Fibroblast of skin of back (primary cell): ENCODE measurements around the gene ATP6V1G2. TPM values are rescaled to one million over a fixed set of nuclear protein-coding genes. Genes with fewer than 3 reads are reported as not detected.
A peak's percentile ranks its signal among the peaks of the same experiment; 100 is the strongest.
"Not testable (repeated sequence)": the region's sequence is repeated elsewhere in the genome, so short reads cannot be mapped to it uniquely, and the experiment has no call there.

Experiments used
- DNase-seq: peaks from one replicate; pipeline ENCODE4 v3.0.0-alpha.2; 2013
- polyA plus RNA-seq, 2 experiments: library from polyadenylated mRNA; unstranded; fragments of 120-200 nt; gene quantifications; one replicate each; pipeline ENCODE4 v1.2.1, GENCODE V29; 2013; ENCODE audit not compliant: insufficient read length in 2 of 2

ATP6V1G2 gene
- 2.0 TPM for polyA plus RNA-seq (2013, experiment 1 of 2; ENCODE audit: insufficient read length)
- polyA plus RNA-seq (2013, experiment 2 of 2; ENCODE audit: insufficient read length) = 3.0 TPM

DNA sequence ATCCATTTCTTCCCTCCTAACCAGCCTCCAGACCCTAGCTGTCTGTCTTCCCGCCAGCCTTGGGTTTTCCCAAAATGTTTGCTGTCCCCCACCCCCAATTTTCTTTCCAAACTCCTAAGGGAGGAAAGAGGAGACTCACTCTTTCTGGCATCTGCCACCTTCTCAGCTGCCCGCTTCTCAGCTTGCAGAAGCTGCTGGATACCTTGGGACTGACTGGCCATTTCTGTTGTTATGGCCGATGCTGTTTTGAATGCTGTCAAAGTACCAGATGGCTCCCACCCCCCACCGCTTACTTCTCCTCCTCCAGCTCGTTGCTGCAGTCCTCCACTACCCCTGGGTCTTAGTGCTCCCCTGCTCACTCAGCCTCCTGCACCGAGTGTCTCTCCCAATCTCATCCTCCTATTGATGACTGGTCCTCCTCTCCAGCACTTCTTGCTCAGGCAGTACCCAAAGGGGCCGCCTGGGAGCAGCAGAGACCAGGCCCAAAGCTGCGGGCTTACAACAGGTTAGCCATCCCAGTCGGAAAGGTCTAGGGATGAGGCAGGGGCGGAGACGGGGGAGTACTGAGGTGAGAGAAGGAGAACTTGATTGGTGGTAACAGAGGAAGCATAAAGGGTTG is at the start of gene ATP6V1G2:
TSS of gene ATP6V1G2 (minus strand) at position 270 of the 619 bp plus-strand sequence. CDS start at position 221, 49 bp downstream.
- DNase-seq = peak; percentile 90

DNA sequence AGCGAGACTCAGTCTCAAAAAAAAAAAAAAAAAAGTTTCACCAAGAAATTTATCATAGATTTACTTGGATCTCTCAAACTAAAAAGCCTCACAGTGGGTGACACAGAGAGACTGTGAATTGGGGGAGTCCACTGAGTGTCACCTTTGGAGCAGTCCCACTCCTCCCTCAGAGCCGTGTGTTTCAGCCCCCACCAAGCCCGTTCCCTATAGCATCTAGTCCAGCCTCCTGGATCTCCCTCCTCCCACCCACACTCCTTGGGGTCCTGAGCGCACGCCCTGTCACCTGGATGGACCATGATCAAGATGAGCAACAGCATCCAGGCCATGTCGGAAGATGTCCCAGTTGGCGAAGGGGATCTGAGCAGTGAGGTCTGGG is 46.0 kb upstream of the ATP6V1G2 start:
- no peak for DNase-seq

DNA sequence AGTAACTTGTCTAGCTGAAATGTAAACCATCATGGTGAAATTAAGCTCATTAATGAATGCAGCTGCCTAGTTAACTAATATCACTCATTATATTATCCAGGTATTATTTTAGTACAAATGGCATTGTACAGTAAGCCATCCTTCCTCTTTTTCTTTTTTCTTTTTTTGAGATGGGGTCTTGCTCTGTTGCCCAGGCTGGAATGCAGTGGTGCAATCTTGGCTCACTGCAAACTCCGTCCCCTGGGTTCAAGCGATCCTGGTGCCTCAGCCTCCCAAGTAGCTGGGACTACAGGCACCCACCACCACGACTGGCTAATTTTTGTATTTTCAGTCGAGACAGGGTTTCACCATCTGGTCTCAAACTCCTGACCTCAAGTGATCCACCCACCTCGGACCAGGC is 44.3 kb upstream of the ATP6V1G2 start:
- DNase-seq = not testable (repeated sequence)

DNA sequence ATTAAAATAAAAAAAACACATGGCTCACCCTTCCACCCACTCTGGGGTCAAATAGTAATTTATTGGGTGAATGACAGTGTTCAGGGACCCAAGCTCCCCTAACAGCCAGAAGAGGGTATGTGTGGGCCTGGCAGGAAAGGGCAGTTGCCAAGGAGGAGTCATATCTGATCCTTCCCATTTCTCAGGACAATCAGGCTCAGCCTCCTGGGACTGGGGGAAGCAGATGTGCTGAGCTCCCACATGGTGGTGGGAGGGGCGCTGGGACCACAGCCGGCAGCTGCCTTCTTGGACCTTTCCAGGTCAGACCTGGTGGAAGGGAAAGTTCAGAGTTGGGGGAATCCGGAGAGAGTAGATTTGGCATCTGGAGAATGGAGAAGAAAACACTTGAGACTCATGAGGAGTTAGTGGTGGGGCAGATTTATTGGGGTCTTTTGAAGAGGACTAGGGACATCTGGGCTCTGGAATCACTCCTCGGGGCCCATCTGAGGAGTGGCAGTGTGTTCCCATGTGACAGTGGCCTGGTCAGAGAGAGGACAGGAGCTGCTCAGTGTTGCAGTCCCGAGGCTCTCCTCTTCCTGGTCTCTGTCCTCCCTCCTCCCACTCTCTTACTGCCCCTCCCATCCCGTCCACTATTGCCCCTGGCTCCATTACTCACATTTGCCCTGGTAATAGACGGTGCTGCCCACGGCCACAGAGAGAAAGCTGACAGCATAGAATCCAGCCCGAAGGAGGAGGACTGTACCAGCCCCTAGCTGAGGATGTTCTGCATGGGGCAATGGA is 42.7 kb upstream of the ATP6V1G2 start:
- DNase-seq = no peak

DNA sequence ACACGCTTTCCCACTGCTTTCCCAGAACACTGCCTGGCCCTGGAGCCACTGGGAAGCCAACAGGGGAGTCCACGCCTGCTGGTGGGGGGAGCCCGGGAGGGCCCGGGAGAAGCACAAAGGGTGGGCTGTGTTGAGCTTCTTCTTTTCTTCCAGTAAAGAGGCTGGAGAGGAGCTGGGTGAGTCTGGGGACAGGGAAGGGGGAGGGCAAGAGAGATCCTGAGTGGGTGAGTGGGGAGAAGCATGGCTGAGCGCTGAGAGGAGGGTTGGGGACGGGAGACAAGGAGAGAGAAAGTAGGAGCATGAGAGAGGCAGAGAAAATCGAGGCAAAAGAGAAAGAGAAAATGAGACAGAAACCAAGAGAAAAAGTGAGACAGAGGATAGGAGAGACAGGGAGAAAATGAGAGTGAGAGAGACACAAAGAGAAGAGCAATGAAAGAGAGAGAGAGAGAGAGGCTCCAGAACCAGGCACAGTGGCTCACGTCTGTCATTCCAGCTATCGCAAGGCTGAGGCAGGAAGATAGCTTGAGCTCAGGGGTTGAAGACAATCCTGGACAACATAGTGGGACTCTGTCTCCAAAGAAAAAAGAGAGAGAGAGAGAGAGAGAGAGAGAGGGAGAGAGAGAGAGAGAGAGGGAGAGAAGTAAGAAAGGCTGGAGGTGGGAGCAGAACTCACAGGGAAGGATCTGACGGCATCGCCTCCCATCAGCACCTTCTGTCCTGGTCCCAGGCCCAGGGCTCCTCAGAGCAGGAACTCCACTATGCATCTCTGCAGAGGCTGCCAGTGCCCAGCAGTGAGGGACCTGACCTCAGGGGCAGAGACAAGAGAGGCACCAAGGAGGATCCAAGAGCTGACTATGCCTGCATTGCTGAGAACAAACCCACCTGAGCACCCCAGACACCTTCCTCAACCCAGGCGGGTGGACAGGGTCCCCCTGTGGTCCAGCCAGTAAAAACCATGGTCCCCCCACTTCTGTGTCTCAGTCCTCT is 41.7 kb upstream of the ATP6V1G2 start:
- DNase-seq = no peak

DNA sequence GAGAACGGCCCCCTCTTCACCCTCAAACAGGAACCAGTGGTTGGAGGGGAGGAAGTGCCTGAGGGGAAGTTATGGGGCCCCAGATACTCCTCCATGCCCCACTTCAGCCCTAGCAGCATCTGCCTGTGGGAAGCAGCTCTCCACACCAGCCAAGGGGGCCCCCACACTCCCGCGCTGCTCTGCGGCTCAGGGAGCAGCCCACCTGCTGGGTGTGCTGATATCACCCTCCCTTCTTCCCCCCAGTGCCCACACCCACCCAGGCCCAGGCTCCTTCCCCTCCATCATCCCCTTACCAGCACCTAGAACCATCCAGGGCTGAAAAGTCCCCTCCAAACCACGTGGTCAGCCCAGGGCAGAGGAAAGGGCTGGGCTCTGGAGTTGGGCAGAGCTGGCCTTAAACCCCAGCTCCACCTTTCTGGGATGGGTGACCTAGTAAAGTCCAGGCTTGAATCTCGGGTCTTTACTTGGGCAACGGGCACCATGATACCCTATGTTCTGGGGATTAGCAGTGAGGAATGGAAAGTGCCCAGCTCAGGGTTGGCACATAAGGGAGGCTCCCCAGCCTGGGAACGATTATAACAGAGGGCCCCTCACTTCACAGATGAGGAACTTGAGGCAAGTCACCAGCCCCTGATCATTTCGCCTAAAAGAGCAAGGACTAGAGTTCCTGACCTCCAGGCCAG is 40.3 kb upstream of the ATP6V1G2 start:
- no peak for DNase-seq

DNA sequence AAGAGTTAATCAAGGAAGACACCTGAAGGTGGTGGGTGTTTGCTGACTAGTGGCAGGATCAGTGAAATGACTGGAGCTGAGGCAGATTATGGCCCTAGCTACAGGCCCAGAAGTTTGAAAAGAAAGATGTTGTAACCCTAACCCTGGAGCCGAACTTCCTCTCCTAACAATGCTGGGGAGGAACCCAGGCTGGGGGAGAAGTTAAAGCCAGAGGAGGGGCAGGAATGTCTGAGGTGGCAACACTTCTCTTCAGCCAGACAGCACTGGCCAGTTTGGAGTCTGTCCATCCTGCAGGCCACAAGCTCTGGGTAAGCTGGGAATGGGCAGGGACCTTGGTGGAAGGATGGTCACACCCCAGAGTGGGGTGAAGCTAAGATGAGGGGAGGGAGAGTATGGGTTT is 39.6 kb upstream of the ATP6V1G2 start, which contains the start of gene LST1:
TSS of gene LST1 (plus strand) at position 270 of the 400 bp plus-strand sequence. CDS start 1,023 bp downstream, outside the sequence.
- no peak for DNase-seq

DNA sequence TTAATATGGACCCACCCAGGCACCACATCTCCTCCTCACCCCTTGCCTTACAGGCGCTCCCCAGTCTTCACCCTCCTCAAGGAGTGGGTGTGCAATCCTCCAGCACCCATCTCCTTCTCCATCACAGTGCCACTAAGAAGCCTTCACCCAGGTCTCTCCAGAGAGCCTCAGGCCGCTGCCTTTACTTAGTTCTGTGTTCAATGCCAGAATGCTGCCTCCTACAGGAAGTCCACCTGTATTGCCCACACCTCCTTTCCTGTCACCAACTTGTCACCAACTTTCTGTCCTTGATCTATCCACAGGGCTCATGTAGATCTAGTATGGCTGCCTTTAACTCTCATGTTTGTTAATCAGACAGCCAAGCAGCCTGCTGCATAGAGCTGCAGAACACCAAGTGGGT is 39.1 kb upstream of the ATP6V1G2 start:
- no peak for DNase-seq

DNA sequence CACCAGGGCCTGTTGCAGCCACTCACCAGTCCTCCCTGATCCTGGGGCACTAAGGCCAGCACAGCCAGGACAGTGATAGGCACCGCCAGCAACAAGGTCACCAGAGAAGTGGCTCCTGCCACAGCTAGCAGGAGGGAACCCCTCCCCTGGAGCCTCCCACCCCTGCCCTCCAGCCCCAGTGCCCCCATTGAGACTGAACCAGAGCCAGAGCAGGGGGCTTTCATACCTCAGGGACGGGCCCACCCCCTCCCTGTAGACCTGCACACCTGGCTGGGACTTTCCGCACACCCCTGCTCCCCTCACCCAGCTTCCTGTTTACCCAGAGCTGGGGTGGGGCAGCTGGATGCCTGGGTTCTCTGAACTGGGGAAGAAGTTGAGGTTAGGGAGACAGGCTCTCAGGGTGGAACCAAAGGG is 35.8 kb upstream of the ATP6V1G2 start, which contains the start of gene LTB:
TSS of gene LTB (minus strand) at position 195 of the 414 bp plus-strand sequence. CDS start at position 188, 7 bp downstream.
- no peak for DNase-seq

DNA sequence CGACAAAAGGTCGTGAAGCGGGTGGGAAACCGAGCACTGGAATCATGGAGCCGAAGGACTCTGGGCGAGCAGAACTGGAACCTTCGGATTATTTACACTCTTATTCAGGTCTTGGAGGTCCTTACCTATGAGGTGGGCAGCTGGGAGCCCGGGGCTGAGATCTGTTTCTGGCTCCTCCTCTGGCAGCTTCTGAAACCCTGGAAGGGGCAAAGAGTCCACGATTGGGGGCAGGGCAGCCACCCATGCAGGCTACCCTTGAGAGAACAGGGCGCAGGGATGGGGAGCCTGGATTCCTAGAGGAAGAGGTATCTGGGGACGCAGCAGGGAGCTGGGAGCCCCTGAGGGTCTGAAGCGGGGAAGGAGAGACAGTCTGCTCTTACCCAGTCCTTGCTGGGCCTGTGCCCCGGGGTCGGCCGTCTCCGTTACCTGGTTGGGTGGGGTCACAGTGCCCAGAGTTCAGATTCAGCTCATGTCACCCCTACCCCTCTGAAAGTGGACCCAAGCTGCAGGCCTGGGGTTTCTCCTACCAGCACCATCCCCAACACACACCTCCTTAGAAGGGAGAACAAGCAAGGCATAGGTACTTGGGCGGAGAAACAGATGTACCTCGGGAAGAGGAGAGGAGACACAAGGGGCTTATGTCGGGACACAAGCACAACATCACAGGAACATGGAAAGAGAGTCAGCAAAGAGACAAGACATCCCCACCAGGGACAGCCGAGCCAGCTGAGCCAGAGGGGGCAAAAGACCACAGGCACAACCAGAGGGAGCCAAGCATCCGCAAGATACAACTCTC is 35.2 kb upstream of the ATP6V1G2 start:
- DNase-seq = no peak

DNA sequence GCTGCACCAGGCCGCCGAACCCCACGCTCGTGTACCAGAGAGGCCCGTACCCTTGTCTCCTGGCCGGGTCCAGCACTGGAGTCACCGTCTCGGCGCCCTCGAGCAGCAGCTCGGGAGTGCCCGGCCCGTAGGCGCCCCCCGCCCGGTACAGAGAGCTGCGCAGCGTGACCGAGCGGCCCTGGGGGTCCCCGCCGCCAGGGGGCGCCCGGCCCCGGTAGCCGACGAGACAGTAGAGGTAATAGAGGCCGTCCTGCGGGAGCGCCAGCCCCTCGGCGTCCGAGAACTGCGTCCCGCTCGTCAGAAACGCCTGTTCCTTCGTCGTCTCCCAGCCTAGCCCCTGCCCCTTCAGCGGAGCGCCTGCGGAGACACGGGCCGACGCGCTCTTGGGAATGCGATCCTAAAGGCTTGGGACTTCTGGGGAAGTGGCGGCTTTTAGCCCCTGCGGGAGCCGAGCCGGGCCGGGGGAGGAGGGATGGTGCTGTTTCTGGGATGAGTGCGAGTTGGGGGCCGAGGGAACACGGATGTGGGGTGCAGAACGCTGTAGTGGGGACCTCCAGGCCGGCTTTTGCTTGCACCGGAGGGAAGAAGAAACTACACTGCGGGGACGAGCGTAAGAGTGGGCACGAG is 34.5 kb upstream of the ATP6V1G2 start:
- DNase-seq = peak; percentile 81

DNA sequence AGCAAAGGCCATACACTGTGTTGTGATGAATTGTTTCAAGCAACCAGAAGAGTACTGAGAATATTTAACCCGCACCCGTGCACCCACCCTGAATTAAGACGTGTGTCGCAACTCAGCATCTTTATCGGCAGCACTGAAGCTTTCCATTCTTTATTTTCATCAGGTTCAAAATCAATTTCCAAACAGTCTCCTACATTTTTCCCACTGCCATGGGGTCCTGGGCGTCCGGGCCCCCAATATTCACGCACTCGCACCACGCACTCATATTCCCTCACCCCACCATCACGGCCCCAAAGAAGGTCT is 34.0 kb upstream of the ATP6V1G2 start:
- no peak for DNase-seq

DNA sequence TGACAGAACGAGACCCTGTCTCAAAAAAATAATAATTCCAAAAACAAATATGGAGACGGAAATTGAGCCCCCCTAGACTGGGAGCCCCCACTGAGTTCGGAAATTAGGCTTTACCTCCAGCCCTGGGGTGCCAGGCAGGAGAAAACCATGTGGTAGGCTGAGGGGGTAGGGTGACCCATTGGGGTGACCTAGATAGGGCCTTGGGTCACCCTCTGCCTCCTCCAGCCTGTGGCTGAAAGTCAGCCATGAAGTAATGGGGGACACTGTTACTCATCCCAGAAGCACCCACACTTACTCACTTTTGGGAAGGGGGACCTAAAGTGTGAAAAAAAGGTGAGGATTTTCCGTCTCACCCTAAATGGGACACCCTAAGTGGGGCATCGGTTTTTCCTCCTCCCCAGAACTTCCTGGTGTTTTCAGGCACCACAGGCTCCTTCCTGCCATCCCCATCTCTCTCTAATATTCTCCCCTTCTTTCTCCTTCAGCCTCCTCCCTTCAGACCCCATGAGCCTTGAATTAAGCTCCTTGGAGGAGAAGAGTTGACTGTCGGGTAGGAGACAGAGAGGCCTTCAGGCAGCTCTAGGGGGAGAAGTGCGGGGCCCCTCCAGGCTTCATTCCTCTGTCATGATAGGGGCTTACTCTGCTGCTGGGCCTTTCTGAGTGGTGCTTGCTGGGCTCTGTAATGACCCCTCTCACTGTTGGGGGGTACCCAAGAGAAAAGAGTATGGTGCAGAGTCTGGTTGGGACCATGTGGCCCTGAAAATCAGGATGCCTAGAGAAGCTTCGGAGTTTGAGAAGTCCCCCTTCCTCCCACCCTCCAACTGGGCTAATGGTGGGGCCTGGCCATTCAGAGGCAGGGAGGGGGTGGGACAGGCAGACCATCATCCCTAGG is 33.4 kb upstream of the ATP6V1G2 start:
- no peak for DNase-seq

DNA sequence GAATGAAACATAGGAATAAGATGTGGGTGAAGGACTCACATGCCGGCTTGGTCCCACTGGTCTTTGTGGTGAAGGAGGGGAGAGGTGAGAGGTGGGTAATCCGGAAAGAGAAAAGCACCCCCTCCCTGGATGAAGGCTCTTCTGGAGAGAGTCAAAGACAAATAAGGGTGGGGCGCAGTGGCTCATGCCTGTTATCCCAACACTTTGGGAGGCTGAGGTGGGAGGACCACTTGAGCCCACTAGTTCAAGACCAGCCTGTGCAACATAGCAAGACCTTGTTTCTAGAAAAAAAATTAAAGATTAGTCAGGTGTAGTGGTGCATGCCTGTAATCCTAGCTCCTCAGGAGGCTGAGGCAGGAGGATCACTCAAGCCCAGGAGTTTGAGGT is 32.7 kb upstream of the ATP6V1G2 start:
- DNase-seq = no peak

DNA sequence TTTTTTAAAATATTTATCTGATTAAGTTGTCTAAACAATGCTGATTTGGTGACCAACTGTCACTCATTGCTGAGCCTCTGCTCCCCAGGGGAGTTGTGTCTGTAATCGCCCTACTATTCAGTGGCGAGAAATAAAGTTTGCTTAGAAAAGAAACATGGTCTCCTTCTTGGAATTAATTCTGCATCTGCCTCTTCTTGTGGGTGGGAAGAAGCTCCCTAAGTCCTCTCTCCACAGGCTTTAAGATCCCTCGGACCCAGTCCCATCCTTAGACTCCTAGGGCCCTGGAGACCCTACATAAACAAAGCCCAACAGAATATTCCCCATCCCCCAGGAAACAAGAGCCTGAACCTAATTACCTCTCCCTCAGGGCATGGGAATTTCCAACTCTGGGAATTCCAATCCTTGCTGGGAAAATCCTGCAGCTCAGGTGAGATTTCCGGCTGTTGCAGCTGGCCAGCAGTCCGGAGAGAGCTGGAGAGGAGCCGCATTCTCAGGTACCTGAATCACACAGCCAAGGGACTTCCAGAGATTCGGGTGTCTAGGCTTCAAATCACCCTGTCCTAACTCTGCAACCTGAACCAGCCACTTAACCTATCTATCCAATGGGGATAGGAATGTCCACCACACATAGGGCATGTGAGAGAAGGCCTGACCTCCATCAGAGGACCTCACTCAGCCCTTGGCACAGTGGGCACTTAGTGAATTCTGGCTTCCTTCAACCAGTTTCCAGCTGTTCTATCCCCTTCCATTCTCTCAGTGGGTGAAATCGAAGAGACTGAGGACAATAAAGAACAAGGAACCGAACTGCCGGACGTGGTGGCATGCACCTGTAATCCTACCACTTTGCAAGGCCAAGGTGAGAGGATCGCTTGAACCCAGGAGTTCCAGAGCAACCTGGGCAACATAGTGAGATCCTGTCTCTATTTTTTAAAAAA is 32.0 kb upstream of the ATP6V1G2 start:
- DNase-seq = no peak

DNA sequence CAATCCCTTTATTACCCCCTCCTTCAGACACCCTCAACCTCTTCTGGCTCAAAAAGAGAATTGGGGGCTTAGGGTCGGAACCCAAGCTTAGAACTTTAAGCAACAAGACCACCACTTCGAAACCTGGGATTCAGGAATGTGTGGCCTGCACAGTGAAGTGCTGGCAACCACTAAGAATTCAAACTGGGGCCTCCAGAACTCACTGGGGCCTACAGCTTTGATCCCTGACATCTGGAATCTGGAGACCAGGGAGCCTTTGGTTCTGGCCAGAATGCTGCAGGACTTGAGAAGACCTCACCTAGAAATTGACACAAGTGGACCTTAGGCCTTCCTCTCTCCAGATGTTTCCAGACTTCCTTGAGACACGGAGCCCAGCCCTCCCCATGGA is 31.2 kb upstream of the ATP6V1G2 start:
- no peak for DNase-seq

DNA sequence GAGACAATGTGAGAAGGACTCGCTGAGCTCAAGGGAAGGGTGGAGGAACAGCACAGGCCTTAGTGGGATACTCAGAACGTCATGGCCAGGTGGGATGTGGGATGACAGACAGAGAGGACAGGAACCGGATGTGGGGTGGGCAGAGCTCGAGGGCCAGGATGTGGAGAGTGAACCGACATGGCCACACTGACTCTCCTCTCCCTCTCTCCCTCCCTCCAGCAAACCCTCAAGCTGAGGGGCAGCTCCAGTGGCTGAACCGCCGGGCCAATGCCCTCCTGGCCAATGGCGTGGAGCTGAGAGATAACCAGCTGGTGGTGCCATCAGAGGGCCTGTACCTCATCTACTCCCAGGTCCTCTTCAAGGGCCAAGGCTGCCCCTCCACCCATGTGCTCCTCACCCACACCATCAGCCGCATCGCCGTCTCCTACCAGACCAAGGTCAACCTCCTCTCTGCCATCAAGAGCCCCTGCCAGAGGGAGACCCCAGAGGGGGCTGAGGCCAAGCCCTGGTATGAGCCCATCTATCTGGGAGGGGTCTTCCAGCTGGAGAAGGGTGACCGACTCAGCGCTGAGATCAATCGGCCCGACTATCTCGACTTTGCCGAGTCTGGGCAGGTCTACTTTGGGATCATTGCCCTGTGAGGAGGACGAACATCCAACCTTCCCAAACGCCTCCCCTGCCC is 30.6 kb upstream of the ATP6V1G2 start:
- DNase-seq = no peak
